Subcutaneous abdominal adipose tissue (tissue), 5 donors: ENCODE measurements around the gene KIDINS220.
"Not testable (repeated sequence)": the region's sequence is repeated elsewhere in the genome, so short reads cannot be mapped to it uniquely, and the experiment has no call there.

Source experiments
- H3K27ac ChIP-seq: one replicate; pipeline ENCODE4 v1.7.0; 2013; ENCODE audit warnings: low read depth, mild to moderate bottlenecking, inconsistent platforms, low read length, moderate library complexity
- H3K27me3 ChIP-seq, 5 donors: one replicate each; pipeline ENCODE4 v1.7.0; 2013; ENCODE audit warnings: low read length in 5 of 5, inconsistent platforms in 1 of 5; ENCODE audit not compliant: control insufficient read depth in 5 of 5, insufficient read depth in 4 of 5
- H3K36me3 ChIP-seq, 5 donors: one replicate each; pipeline ENCODE4 v1.7.0; 2013; ENCODE audit warnings: low read length in 5 of 5; ENCODE audit not compliant: control insufficient read depth in 5 of 5, insufficient read depth in 5 of 5
- H3K4me1 ChIP-seq, 5 donors: one replicate each; pipeline ENCODE4 v1.7.0; 2013; ENCODE audit warnings: low read length in 5 of 5, mild to moderate bottlenecking in 3 of 5, moderate library complexity in 1 of 5; ENCODE audit not compliant: control insufficient read depth in 5 of 5, insufficient read depth in 5 of 5
- H3K4me3 ChIP-seq, 5 donors: one replicate each; pipeline ENCODE4 v1.7.0; 2013; ENCODE audit warnings: low read length in 5 of 5, low read depth in 1 of 5
- H3K9ac ChIP-seq, 5 donors: one replicate each; pipeline ENCODE4 v1.7.0; 2013; ENCODE audit warnings: low read length in 5 of 5, mild to moderate bottlenecking in 4 of 5, moderate library complexity in 3 of 5
- H3K9me3 ChIP-seq, 5 donors: one replicate each; pipeline ENCODE4 v1.7.0; 2013; ENCODE audit warnings: low read length in 5 of 5; ENCODE audit not compliant: control insufficient read depth in 5 of 5
- donor health status: healthy.
- donor health status: healthy.
- donor health status: healthy.
- donor health status: healthy.
- donor health status: healthy.

KIDINS220 gene

GRCh38 chr2:8732601-8733000 lies 104.8 kb downstream of the KIDINS220 start:
- peaks cover 38 to 92% (median 73%) of the 10 kb centered on the region in 5 donors for H3K36me3 ChIP-seq
- H3K27me3 ChIP-seq: no peaks in the 10 kb centered on the region
- no peak overlapping the region for H3K9ac ChIP-seq
- no peak overlapping the region for H3K27ac ChIP-seq
- H3K4me3 ChIP-seq: no peak overlapping the region
- H3K9me3 ChIP-seq: no peaks in the 10 kb centered on the region
- no peaks in the 10 kb centered on the region for H3K4me1 ChIP-seq

- no peak overlapping the region for H3K4me3 ChIP-seq
- H3K9me3 ChIP-seq: no peaks in the 10 kb centered on the region
- no peaks in the 10 kb centered on the region for H3K4me1 ChIP-seq
- H3K27me3 ChIP-seq: no peaks in the 10 kb centered on the region
- peaks cover 34 to 81% (median 62%) of the 10 kb centered on the region in 5 donors for H3K36me3 ChIP-seq
- no peak overlapping the region for H3K9ac ChIP-seq
- H3K27ac ChIP-seq: no peak overlapping the region
Observed at GRCh38 chr2:8729939-8730338, 107.5 kb downstream of the KIDINS220 start.

GRCh38 chr2:8729101-8729500 lies 108.3 kb downstream of the KIDINS220 start:
- not testable (repeated sequence) for H3K4me1 ChIP-seq, H3K27me3 ChIP-seq, H3K9ac ChIP-seq, H3K9me3 ChIP-seq, H3K4me3 ChIP-seq, H3K27ac ChIP-seq
- H3K36me3 ChIP-seq: peaks cover 28 to 74% (median 59%) of the 10 kb centered on the region in 5 donors

- Histone ChIP-seq H3K27me3 (no peaks in the 10 kb centered on the region), H3K9me3 (no peaks in the 10 kb centered on the region), H3K9ac (no peak overlapping the region), H3K27ac (no peak overlapping the region), H3K4me3 (no peak overlapping the region), H3K36me3 (peaks cover 28 to 68% (median 52%) of the 10 kb centered on the region in 5 donors), H3K4me1 (no peaks in the 10 kb centered on the region)
Observed at GRCh38 chr2:8728305-8729015, 109.0 kb downstream of the KIDINS220 start.

GRCh38 chr2:8725838-8726237 lies 111.6 kb downstream of the KIDINS220 start:
- peaks cover 17 to 41% (median 27%) of the 10 kb centered on the region in 5 donors for H3K36me3 ChIP-seq
- no peak overlapping the region for H3K9ac ChIP-seq
- no peaks in the 10 kb centered on the region for H3K27me3 ChIP-seq
- H3K9me3 ChIP-seq: no peaks in the 10 kb centered on the region
- H3K27ac ChIP-seq: no peak overlapping the region
- no peaks in the 10 kb centered on the region for H3K4me1 ChIP-seq
- H3K4me3 ChIP-seq: no peak overlapping the region

- Histone ChIP-seq H3K27ac (no peak overlapping the region), H3K9ac (no peak overlapping the region), H3K36me3 (peaks cover 3 to 16% (median 5%) of the 10 kb centered on the region in 5 donors), H3K9me3 (no peaks in the 10 kb centered on the region), H3K4me3 (no peak overlapping the region), H3K27me3 (no peaks in the 10 kb centered on the region), H3K4me1 (peaks cover 0 to 3% (median 0%) of the 10 kb centered on the region in 5 donors)
Observed at GRCh38 chr2:8722986-8723385, 114.4 kb downstream of the KIDINS220 start.

- Histone ChIP-seq H3K4me1 (peaks cover 0 to 3% (median 0%) of the 10 kb centered on the region in 5 donors), H3K4me3 (no peak overlapping the region), H3K9me3 (no peaks in the 10 kb centered on the region), H3K27me3 (no peaks in the 10 kb centered on the region), H3K27ac (no peak overlapping the region), H3K36me3 (peaks cover 0 to 4% (median 2%) of the 10 kb centered on the region in 5 donors), H3K9ac (no peak overlapping the region)
Observed at GRCh38 chr2:8721410-8721809, 116.0 kb downstream of the KIDINS220 start.

- no peak overlapping the region for H3K9ac ChIP-seq
- H3K4me1 ChIP-seq: peaks cover 0 to 3% (median 0%) of the 10 kb centered on the region in 5 donors
- no peak overlapping the region for H3K4me3 ChIP-seq
- H3K27ac ChIP-seq: no peak overlapping the region
- no peaks in the 10 kb centered on the region for H3K9me3 ChIP-seq
- no peaks in the 10 kb centered on the region for H3K27me3 ChIP-seq
- H3K36me3 ChIP-seq: peaks cover 0 to under 1% (median 0%) of the 10 kb centered on the region in 5 donors
Observed at GRCh38 chr2:8720741-8721140, 116.7 kb downstream of the KIDINS220 start.

GRCh38 chr2:8719528-8719927 lies 117.9 kb downstream of the KIDINS220 start:
- Histone ChIP-seq H3K9ac (no peak overlapping the region), H3K27me3 (no peaks in the 10 kb centered on the region), H3K4me3 (no peak overlapping the region), H3K36me3 (no peaks in the 10 kb centered on the region), H3K9me3 (no peaks in the 10 kb centered on the region), H3K27ac (no peak overlapping the region), H3K4me1 (peaks cover 0 to 3% (median 0%) of the 10 kb centered on the region in 5 donors)

- Histone ChIP-seq H3K36me3 (no peaks in the 10 kb centered on the region), H3K27ac (no peak overlapping the region), H3K9ac (no peak overlapping the region), H3K4me3 (no peak overlapping the region), H3K27me3 (peaks cover 0 to 5% (median 3%) of the 10 kb centered on the region in 5 donors), H3K9me3 (no peaks in the 10 kb centered on the region), H3K4me1 (peaks cover 0 to 8% (median 0%) of the 10 kb centered on the region in 5 donors)
Observed at GRCh38 chr2:8714971-8715370, 122.4 kb downstream of the KIDINS220 start.
